Mesendoderm (in vitro differentiated cells): Measurements from ENCODE around the gene EEPD1.

Experiments used
- DNase-seq: peaks from one replicate; pipeline ENCODE4 v3.0.0; 2013
- H2AK5ac ChIP-seq: 2 replicates; pipeline ENCODE4 v1.6.1; 2013; ENCODE audit warnings: low read length, inconsistent platforms
- H2BK120ac ChIP-seq: 2 replicates; pipeline ENCODE4 v1.6.1; 2013; ENCODE audit warnings: low read depth, mild to moderate bottlenecking, low read length, moderate library complexity, mixed read lengths
- H2BK15ac ChIP-seq: replicated peaks from 2 replicates; pipeline ENCODE4 v1.6.1; 2013; ENCODE audit warnings: low read depth, mild to moderate bottlenecking, moderate library complexity
- H2BK5ac ChIP-seq: 2 replicates; pipeline ENCODE4 v1.6.1; 2013; ENCODE audit warnings: low read length, inconsistent platforms
- H3K18ac ChIP-seq: 2 replicates; pipeline ENCODE4 v1.6.1; 2013; ENCODE audit warnings: mild to moderate bottlenecking, low read length, mixed read lengths
- H3K23ac ChIP-seq: one replicate; pipeline ENCODE4 v1.6.1; 2013; ENCODE audit warnings: low read length
- H3K27ac ChIP-seq: 2 replicates; pipeline ENCODE4 v1.5.1; 2013; ENCODE audit warnings: low read depth, mild to moderate bottlenecking, inconsistent platforms, low read length, moderate library complexity
- H3K27me3 ChIP-seq: 2 replicates; pipeline ENCODE4 v1.6.1; 2013; ENCODE audit warnings: low read length, control low read depth, mild to moderate bottlenecking, inconsistent platforms; ENCODE audit not compliant: insufficient read depth, poor library complexity
- H3K36me3 ChIP-seq: 2 replicates; pipeline ENCODE4 v1.6.1; 2013; ENCODE audit warnings: low read length, inconsistent platforms; ENCODE audit not compliant: control insufficient read depth, insufficient read depth
- H3K4ac ChIP-seq: one replicate; pipeline ENCODE4 v1.6.1; 2013; ENCODE audit warnings: low read depth, mild to moderate bottlenecking, low read length, moderate library complexity
- H3K4me1 ChIP-seq: 2 replicates; pipeline ENCODE4 v1.6.1; 2013; ENCODE audit warnings: low read depth, low read length, inconsistent platforms; ENCODE audit not compliant: control insufficient read depth
- H3K4me2 ChIP-seq: 2 replicates; pipeline ENCODE4 v1.6.1; 2013; ENCODE audit warnings: low read length
- H3K4me3 ChIP-seq: 2 replicates; pipeline ENCODE4 v1.5.1; 2013; ENCODE audit warnings: mild to moderate bottlenecking, low read length
- H3K56ac ChIP-seq: one replicate; pipeline ENCODE4 v1.6.1; 2013; ENCODE audit warnings: low read length
- H3K79me1 ChIP-seq: 2 replicates; pipeline ENCODE4 v1.6.1; 2013; ENCODE audit warnings: low read length, inconsistent platforms
- H3K79me2 ChIP-seq: 2 replicates; pipeline ENCODE4 v1.6.1; 2013; ENCODE audit warnings: mild to moderate bottlenecking, low read length; ENCODE audit not compliant: control insufficient read depth, insufficient read depth
- H3K9ac ChIP-seq: 2 replicates; pipeline ENCODE4 v1.6.1; 2013; ENCODE audit warnings: low read length, inconsistent platforms
- H4K5ac ChIP-seq: one replicate; pipeline ENCODE4 v1.6.1; 2013; ENCODE audit warnings: low read length
- H4K8ac ChIP-seq: one replicate; pipeline ENCODE4 v1.6.1; 2013; ENCODE audit warnings: low read depth, mild to moderate bottlenecking, control low read depth, low read length, moderate library complexity
- WGBS: extraction: QIAGEN DNeasy Blood & Tissue Kit; methylation state at CpG from one replicate; pipeline ENCODE4 v1.1.7; 2013; ENCODE audit warnings: low lambda C conversion rate, missing lambda C conversion rate; ENCODE audit not compliant: insufficient coverage; ENCODE audit errors: extremely low coverage; 5-methylcytosine and 5-hydroxymethylcytosine counted together

The EEPD1 gene

DNA sequence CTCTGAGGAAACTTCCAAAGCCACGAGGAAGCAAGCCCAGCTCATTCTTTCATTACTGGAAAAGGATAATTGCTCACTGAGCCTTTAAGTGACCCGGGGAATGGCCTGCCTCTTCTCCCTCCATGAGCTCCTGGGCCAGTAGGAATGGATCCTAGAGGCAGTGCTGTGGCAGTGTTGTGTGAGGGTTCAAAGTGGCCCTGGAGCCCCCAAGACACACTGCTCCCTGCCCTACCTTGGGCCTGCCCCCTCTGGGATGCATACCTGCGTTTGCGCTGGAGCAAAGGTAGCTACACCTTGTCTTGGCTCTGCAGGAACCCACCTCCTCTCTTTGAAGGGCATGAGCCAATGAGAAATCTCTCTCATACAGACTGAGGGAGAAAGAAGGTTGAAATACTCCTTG is 120.8 kb downstream of the EEPD1 start:
- Histone ChIP-seq H3K27me3 (no peaks in the 10 kb centered on the region), H3K36me3 (no peaks in the 10 kb centered on the region), H2BK5ac (no peak overlapping the region), H3K56ac (no peak overlapping the region), H4K5ac (no peak overlapping the region), H4K8ac (no peak overlapping the region), H3K27ac (no peak overlapping the region), H2BK120ac (no peak overlapping the region), H3K23ac (no peak overlapping the region), H3K18ac (no peak overlapping the region), H3K4me3 (no peak overlapping the region), H3K4me2 (no peak overlapping the region), H3K4ac (no peak overlapping the region), H2BK15ac (no peak overlapping the region), H2AK5ac (no peak overlapping the region), H3K9ac (no peak overlapping the region), H3K4me1 (peaks cover 12% of the 10 kb centered on the region), H3K79me1 (no peaks in the 10 kb centered on the region), H3K79me2 (no peaks in the 10 kb centered on the region)
- no peak for DNase-seq
- WGBS, result no CpG with 5 or more reads among the region's 4 CpGs

DNA sequence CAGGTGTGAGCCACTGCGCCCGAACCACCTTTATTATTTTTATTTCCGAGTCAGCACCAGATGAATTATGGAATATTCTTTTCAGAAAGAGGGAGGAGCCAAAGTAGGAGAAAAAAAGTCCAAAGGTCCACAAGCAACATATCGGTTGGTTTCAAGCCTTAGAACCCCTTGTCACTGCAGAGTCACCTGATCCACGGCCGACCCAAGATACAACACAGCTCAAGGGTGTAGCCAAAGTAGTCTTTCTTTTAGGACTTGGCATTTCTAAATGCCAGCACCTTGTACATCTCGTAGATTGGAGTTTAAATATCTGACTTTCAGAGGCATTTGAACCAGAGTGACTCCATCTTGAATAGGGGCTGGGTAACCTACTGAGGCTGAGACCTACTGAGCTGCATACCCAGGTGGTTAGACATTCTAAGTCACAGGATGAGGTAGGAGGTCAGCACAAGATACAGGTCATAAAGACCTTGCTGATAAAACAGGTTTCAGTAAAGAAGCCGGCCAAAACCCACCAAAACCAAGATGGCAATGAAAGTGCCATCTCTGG is 122.8 kb downstream of the EEPD1 start:
- no peak overlapping the region for H3K27ac ChIP-seq

DNA sequence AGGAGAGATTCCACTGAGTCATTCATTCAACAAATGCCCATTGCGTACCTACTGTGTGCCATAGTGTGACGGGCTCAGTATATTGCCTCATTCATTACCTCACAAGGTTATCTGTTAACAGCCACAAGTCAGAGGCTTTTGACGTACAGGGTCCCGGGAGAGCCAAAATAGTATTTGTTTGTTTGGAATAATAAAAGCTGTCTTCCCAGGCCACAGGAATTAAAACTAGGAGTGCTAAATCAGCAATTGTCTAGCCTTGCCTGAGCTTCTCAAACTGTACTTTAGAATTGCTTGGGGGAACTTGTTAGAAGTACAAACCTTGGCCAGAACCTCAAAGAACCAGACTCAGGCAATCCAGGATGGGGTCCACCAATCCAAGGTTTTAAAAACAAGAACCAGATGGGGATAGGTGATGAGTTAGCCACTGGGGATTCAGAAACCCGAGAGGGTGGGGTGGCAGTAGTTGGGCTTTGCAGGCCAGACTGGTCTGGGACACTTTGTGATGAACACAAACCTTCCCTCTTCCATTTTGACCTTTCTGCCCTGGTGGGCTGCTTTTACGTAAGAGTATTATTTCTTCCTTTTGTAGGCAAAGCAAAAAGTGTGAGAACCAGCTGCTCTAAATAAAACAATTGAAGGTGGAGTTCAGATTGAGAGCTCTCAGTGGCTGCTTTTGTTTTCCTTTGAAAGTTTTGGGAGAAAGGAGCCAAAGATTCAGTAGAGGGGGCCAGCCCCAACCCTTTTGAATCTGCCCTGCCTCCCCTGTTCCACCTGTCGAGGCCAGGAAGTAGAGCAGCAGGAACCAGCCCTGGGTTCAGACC is 123.6 kb downstream of the EEPD1 start:
- H3K27me3 ChIP-seq, result no peaks in the 10 kb centered on the region
- no peak overlapping the region for H3K23ac ChIP-seq
- H3K4ac ChIP-seq, result no peak overlapping the region
- WGBS, result no CpG with 5 or more reads among the region's 7 CpGs
- no peak overlapping the region for H2AK5ac ChIP-seq
- peaks cover 16% of the 10 kb centered on the region for H3K4me1 ChIP-seq
- H3K4me2 ChIP-seq, result no peak overlapping the region
- H2BK120ac ChIP-seq, result no peak overlapping the region
- H3K4me3 ChIP-seq, result no peak overlapping the region
- H4K8ac ChIP-seq, result no peak overlapping the region
- no peak overlapping the region for H3K56ac ChIP-seq
- H3K79me2 ChIP-seq, result no peaks in the 10 kb centered on the region
- H3K79me1 ChIP-seq, result no peaks in the 10 kb centered on the region
- H3K36me3 ChIP-seq, result no peaks in the 10 kb centered on the region
- H2BK15ac ChIP-seq, result no peak overlapping the region
- no peak overlapping the region for H2BK5ac ChIP-seq
- H3K18ac ChIP-seq, result peak overlapping the region; percentile 34
- H3K9ac ChIP-seq, result no peak overlapping the region
- H3K27ac ChIP-seq, result no peak overlapping the region
- H4K5ac ChIP-seq, result no peak overlapping the region
- no peak for DNase-seq

More for the DNA sequence above, 122.8 kb downstream of the EEPD1 start:
- H3K4me3 ChIP-seq, result no peak overlapping the region
- no peak overlapping the region for H2AK5ac ChIP-seq
- H3K79me1 ChIP-seq, result no peaks in the 10 kb centered on the region
- H3K4me2 ChIP-seq, result no peak overlapping the region
- no peak overlapping the region for H3K23ac ChIP-seq
- no CpG with 5 or more reads among the region's 8 CpGs for WGBS
- H3K9ac ChIP-seq, result no peak overlapping the region
- no peak overlapping the region for H2BK120ac ChIP-seq
- H2BK5ac ChIP-seq, result no peak overlapping the region
- no peak overlapping the region for H3K18ac ChIP-seq
- no peak for DNase-seq
- no peak overlapping the region for H4K5ac ChIP-seq
- H4K8ac ChIP-seq, result no peak overlapping the region
- H3K27me3 ChIP-seq, result no peaks in the 10 kb centered on the region
- no peaks in the 10 kb centered on the region for H3K79me2 ChIP-seq
- peaks cover 16% of the 10 kb centered on the region for H3K4me1 ChIP-seq
- no peak overlapping the region for H3K4ac ChIP-seq
- H2BK15ac ChIP-seq, result no peak overlapping the region
- no peaks in the 10 kb centered on the region for H3K36me3 ChIP-seq
- no peak overlapping the region for H3K56ac ChIP-seq

DNA sequence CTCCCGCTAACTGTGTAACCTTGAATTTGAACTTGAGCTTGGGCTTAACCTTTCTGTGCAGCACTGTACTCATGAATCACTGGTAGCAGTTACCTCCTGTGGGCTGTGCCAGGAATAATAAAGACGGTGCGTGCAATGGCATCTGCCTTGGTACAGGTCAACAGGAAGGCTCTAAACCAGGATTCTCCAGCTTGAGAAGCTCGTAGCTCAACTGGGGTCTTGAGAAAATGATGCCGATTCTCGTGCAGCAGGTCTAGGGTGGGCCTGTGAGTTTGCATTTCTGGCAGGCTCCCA is 124.1 kb downstream of the EEPD1 start:
- no peak overlapping the region for H2BK5ac ChIP-seq
- H3K4ac ChIP-seq, result no peak overlapping the region
- H3K4me2 ChIP-seq, result no peak overlapping the region
- no peak for DNase-seq
- H2AK5ac ChIP-seq, result no peak overlapping the region
- no peak overlapping the region for H3K27ac ChIP-seq
- H3K36me3 ChIP-seq, result no peaks in the 10 kb centered on the region
- no peak overlapping the region for H2BK15ac ChIP-seq
- no peak overlapping the region for H4K8ac ChIP-seq
- H3K4me1 ChIP-seq, result peaks cover 20% of the 10 kb centered on the region
- H3K79me2 ChIP-seq, result no peaks in the 10 kb centered on the region
- no peak overlapping the region for H3K4me3 ChIP-seq
- no peak overlapping the region for H3K18ac ChIP-seq
- WGBS, result no CpG with 5 or more reads among the region's 6 CpGs
- H3K56ac ChIP-seq, result peak overlapping the region; percentile 2
- no peak overlapping the region for H2BK120ac ChIP-seq
- no peaks in the 10 kb centered on the region for H3K27me3 ChIP-seq
- H3K9ac ChIP-seq, result no peak overlapping the region
- no peaks in the 10 kb centered on the region for H3K79me1 ChIP-seq
- no peak overlapping the region for H4K5ac ChIP-seq
- H3K23ac ChIP-seq, result no peak overlapping the region

DNA sequence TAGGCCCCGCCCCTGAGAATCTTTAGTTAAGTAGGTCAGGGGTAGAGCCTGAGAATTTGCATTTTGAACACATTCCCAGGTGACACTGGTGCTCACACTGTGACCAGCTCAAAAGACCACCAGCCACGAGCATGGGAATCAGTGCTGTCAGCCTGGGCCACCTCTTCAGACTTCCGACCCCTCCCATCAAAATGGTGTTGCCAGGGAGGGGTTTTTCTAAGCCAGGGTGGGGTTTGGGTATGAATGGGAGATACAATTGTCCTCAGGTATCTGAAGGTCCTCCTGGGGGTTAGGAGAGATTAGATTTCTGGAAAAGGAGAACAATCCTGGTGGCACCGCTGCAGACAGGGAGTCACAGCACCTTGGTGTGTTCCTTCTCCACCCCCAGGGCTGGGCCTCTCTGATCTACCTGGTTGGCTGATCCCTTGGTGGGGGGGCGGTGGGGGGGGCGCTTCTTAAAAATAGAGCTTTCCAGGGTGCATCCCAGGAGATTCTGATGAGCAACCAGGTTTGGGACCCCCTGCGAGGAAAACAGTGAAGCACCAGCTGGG is 125.1 kb downstream of the EEPD1 start:
- Histone ChIP-seq H4K8ac (no peak overlapping the region), H3K23ac (no peak overlapping the region), H2AK5ac (no peak overlapping the region), H3K4me1 (peaks cover 22% of the 10 kb centered on the region), H3K4me3 (no peak overlapping the region), H3K79me1 (no peaks in the 10 kb centered on the region), H3K4ac (no peak overlapping the region), H4K5ac (no peak overlapping the region), H2BK120ac (peak overlapping the region; percentile 39), H3K27ac (peak overlapping the region; percentile 45), H3K9ac (no peak overlapping the region), H3K18ac (peak overlapping the region; percentile 24), H3K27me3 (no peaks in the 10 kb centered on the region), H2BK15ac (no peak overlapping the region), H2BK5ac (no peak overlapping the region), H3K79me2 (no peaks in the 10 kb centered on the region), H3K4me2 (no peak overlapping the region), H3K36me3 (no peaks in the 10 kb centered on the region), H3K56ac (no peak overlapping the region)
- peak; percentile 62 for DNase-seq
- WGBS, result no CpG with 5 or more reads among the region's 7 CpGs
